GM12801 (cell line): ENCODE measurements around the gene VPS37B.

Source experiments
- CTCF ChIP-seq: IDR thresholded peaks from one replicate; pipeline ENCODE4 v1.5.1; 2011; ENCODE audit warnings: control low read depth; ENCODE audit not compliant: insufficient read length; ENCODE audit errors: extremely low read depth

Gene VPS37B

DNA sequence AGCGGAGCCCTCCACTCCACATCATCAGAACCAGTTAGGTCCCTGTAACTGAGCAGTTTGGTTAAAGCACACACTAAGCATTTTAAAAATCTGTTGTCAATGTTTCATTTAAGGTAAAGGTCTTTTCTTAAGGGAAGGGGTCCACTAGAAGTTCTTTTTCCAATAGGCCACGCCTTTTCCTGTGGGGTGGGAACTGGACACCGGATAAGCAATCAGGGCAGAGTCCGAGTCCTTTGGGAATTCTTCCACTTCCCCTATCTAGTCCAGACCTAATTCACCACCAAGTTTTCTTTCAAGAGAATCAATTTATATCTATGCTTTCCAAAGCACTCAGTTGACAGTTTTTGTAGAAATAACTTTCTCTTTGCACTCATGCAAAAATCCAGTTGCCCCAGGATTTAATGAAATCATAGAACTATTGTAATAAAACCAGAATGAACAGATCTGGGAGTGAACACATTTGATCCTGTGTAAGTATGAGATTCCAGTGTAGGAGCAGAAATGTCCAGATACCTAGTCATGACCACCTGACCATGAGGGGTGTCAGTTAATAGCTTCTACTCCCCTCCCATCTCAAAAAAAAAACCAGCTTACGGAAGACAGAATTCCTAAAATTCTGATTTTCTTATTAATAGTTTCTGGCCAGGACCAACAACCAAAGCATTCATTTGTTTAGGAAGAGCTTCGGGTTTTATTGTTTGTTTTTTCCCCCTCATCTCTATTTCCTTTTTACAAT is 11.7 kb downstream of the VPS37B start:
- no peak for TF ChIP-seq CTCF

DNA sequence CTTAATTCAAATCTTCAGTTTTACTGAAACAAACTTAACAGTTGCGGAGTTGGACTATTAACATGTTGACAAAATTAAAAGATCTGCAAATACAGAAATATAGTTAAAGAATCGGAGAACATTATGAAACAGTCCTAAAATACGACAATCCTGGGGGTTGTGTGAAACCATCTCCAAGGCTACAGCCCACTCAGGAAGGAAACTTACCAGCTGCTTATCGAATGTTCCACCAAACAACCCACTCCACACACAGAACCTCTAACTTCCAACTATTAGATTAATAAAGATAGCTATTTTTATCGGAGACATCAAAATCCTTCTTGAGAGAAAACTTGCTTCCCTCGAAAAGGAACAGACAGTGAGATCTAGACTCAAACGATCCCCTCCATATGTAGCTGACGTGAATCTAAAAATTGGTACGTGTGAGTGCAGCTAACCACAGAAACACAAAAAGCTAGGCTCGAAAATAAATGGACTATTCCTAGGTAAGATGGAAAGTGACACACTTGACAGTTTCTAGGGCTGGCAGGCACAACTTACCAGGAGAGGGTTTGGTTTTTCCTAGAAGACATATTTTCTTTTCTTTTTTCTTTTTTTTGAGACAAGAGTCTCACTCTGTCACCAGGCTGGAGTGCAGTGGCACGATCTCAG is 12.9 kb downstream of the VPS37B start:
- TF ChIP-seq CTCF: no peak

DNA sequence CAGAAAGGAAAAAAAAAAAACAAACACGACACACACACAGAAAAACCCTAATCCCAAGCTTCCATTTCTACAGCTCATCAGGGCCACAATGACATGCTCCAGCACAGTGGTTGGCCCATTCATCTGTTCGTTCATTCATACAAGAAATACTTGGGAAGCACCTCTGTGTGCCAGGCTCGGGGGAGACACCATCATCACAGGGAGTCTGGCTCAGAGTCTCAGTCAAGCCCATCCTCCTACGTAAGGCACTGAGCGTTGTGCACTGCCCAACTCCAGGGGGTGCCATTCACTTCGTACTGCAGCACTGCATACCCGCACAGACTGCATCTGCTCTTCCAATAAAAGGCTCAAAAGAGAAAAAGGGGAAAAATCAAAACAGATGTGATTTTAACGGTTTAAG is 15.3 kb downstream of the VPS37B start:
- no peak for TF ChIP-seq CTCF

DNA sequence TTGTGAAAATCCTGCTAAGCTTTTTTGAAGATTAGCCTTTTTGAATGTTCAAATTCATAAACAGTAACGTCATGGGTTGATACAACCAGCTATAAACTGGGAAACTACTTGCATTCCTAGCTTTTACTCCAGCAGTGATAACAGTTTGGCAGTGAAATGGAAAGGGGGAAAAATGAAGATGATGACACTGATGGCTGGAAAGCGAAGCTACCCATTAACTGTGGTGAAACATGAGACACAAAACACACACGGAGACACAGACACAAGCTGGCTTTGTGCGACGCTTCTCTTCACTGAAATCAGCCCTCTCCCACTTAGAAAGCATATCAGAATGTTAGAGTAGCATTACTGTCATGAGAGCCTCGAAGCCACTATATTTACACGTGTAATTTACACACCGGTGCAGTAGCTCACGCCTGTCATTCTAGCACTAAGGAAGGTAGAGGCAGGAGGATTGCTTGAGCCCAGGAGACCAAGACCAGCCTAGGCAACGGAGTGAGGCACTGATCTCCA is 15.7 kb downstream of the VPS37B start:
- TF ChIP-seq CTCF: no peak

- TF ChIP-seq CTCF: no peak
These were observed 16.9 kb downstream of the VPS37B start for GRCh38 chr12:122878780-122879612.

DNA sequence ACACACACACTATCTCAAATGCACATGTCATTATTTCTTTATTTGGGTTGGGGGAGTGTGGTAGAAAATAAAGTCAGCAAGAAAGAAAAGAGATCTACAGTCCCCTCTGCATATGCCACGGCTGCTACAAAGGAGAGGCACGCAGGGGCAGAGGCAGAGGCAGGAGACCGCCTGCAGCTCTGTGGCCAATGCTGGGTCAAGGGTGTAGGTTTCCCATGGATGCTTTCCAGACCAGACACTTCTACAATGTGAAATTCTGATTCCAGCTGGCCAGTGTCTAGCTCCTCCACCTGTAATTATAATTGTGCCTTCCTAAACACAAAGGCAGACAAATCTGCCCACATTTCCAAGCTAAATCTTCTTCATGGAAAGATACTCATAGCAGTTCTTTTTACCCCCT is 19.2 kb downstream of the VPS37B start:
- TF ChIP-seq CTCF: no peak

DNA sequence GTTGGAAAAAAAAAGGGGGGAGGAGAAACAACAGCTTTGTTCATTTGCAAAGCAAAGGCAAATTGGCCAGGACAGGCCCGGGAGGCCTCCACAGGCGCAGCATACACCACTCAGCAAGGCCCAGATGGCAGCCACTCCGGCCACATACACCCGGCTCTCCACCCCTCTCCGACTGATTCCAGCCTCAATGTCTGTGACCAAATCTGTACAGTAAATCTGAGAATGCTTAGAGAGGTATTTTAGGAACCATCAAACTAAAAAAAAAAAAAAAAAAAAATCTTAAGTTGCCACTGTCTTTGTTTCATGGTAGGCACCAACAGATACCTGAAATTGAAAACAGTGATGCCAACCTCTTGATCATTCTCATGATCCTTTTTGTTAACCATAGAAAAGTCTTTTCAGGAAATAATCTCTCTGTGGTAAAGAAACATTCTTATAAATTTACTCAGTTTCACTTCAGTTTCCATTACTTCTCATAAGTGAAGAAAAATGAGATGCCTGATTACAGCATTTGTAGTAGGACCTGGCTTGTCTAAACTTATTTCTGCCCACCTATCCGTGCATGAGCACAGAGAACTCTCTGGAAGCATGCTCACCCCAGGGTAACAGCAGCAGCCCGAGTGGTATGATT is 20.2 kb downstream of the VPS37B start:
- no peak for TF ChIP-seq CTCF
